Activated CD4-positive, alpha-beta T cell treated with anti-CD3 and anti-CD28 coated beads, Interleukin-2, amount 50 U/mL, for 16 hours (primary cell): Measurements from ENCODE around the gene ESYT1.

ENCODE experiments used
- DNase-seq: peaks from one replicate; pipeline ENCODE4 v3.0.0-alpha.2; 2020

Gene ESYT1

GRCh38 chr12:56104109-56104814, 23.8 kb upstream of the ESYT1 start, which contains the start of gene PA2G4:
PA2G4 (plus strand) TSS chr12:56104559; CDS start chr12:56104738, 179 bp downstream.
- DNase-seq: peak; percentile 100

- peak; percentile 44 for DNase-seq
Measured at GRCh38 chr12:56104815-56105608, 23.1 kb upstream of the ESYT1 start.

GRCh38 chr12:56105609-56105902, 22.5 kb upstream of the ESYT1 start:
- DNase-seq: no peak

GRCh38 chr12:56107242-56107641, 20.8 kb upstream of the ESYT1 start:
- DNase-seq: no peak

- no peak for DNase-seq
Measured at GRCh38 chr12:56110571-56110970, 17.5 kb upstream of the ESYT1 start.

- DNase-seq: no peak
Measured at GRCh38 chr12:56114084-56114483, 14.0 kb upstream of the ESYT1 start.

- DNase-seq: no peak
Measured at GRCh38 chr12:56115329-56115728, 12.7 kb upstream of the ESYT1 start.

GRCh38 chr12:56116267-56117081, 11.6 kb upstream of the ESYT1 start, which contains the start of gene RPL41:
RPL41 (plus strand) TSS chr12:56116633.
- peak; percentile 95 for DNase-seq

- DNase-seq: peak; percentile 29
Measured at GRCh38 chr12:56117082-56117706, 10.9 kb upstream of the ESYT1 start.

GRCh38 chr12:56117778-56118687, 10.0 kb upstream of the ESYT1 start, which contains the start of gene ZC3H10:
ZC3H10 (plus strand) TSS chr12:56118266; CDS start chr12:56120563, 2,297 bp downstream.
- peak; percentile 100 for DNase-seq

GRCh38 chr12:56118688-56119357, 9.2 kb upstream of the ESYT1 start:
- no peak for DNase-seq

GRCh38 chr12:56119361-56119796, 8.7 kb upstream of the ESYT1 start:
- DNase-seq: peak; percentile 75

GRCh38 chr12:56120158-56120846, 7.8 kb upstream of the ESYT1 start:
- no peak for DNase-seq

GRCh38 chr12:56121204-56121870, 6.7 kb upstream of the ESYT1 start:
- no peak for DNase-seq

- DNase-seq: no peak
Measured at GRCh38 chr12:56122637-56123036, 5.4 kb upstream of the ESYT1 start.

GRCh38 chr12:56124133-56124532, 3.9 kb upstream of the ESYT1 start:
- DNase-seq: no peak

- no peak for DNase-seq
Measured at GRCh38 chr12:56126732-56127239, 1.3 kb upstream of the ESYT1 start.

- DNase-seq: no peak
Measured at GRCh38 chr12:56127485-56127887, 581 bp upstream of the ESYT1 start.

GRCh38 chr12:56128670-56129205, 671 bp downstream of the ESYT1 start:
- no peak for DNase-seq
